Measurements from ENCODE around the gene SLC8A2.
A peak's percentile ranks its signal among the peaks of the same experiment; 100 is the strongest.

The SLC8A2 gene

GRCh38 chr19:47471733-47472457 is at the start of gene SLC8A2:
Gene SLC8A2, minus strand, starts transcription at chr19:47471893. Its CDS starts 5,490 bp downstream, at chr19:47466403.
- H3K27ac ChIP-seq: no peak within 1 kb of the TSS
- TF ChIP-seq CTCF (IDR thresholded peaks at IDR 0.05) (no peak), ZFX (IDR thresholded peaks at IDR 0.05; ENCODE audit: borderline replicate concordance) (no peak)

- no peak for TF ChIP-seq ZFX (IDR thresholded peaks at IDR 0.05; ENCODE audit: borderline replicate concordance)
- TF ChIP-seq CTCF (IDR thresholded peaks at IDR 0.05): no peak
Observed at GRCh38 chr19:47520839-47521238, 49.1 kb upstream of the SLC8A2 start.

GRCh38 chr19:47520343-47520806 is 48.7 kb upstream of the SLC8A2 start:
- TF ChIP-seq CTCF (IDR thresholded peaks at IDR 0.05) (no peak), ZFX (IDR thresholded peaks at IDR 0.05; ENCODE audit: borderline replicate concordance) (no peak)
- H3K27ac ChIP-seq: no peak overlapping the region

More at GRCh38 chr19:47520839-47521238, 49.1 kb upstream of the SLC8A2 start:
- no peak overlapping the region for H3K27ac ChIP-seq

GRCh38 chr19:47518854-47519253 is 47.2 kb upstream of the SLC8A2 start:
- no peak for TF ChIP-seq ZFX (IDR thresholded peaks at IDR 0.05; ENCODE audit: borderline replicate concordance)
- no peak for TF ChIP-seq CTCF (IDR thresholded peaks at IDR 0.05)
- H3K27ac ChIP-seq: no peak overlapping the region

- no peak overlapping the region for H3K27ac ChIP-seq
- TF ChIP-seq ZFX (IDR thresholded peaks at IDR 0.05; ENCODE audit: borderline replicate concordance): no peak
- no peak for TF ChIP-seq CTCF (IDR thresholded peaks at IDR 0.05)
Observed at GRCh38 chr19:47518139-47518538, 46.4 kb upstream of the SLC8A2 start.

- TF ChIP-seq CTCF (IDR thresholded peaks at IDR 0.05) (no peak), ZFX (IDR thresholded peaks at IDR 0.05; ENCODE audit: borderline replicate concordance) (no peak)
- peak within 1 kb of the TSS; percentile 92 for H3K27ac ChIP-seq
Observed at GRCh38 chr19:47514869-47515588, 43.3 kb upstream of the SLC8A2 start, which contains the start of gene NAPA. Gene NAPA, minus strand, starts transcription at chr19:47515063. Its CDS starts 123 bp downstream, at chr19:47514940.

Measured in 22Rv1 (cell line).